GM19043 (cell line): ENCODE results near the gene DHX8.
"Not testable (repeated sequence)": the region's sequence is repeated elsewhere in the genome, so short reads cannot be mapped to it uniquely, and the experiment has no call there.

Experiments used
- ATAC-seq: cut with Tn5 transposase; IDR thresholded peaks from one replicate; pipeline ENCODE4 v1.9.1; 2021; ENCODE audit warnings: low read depth; ENCODE audit not compliant: unreplicated experiment

DHX8 gene

GRCh38 chr17:43459878-43460277 lies 23.9 kb upstream of the DHX8 start:
- ATAC-seq, result not testable (repeated sequence)

GRCh38 chr17:43461185-43461584 lies 22.6 kb upstream of the DHX8 start:
- ATAC-seq, result no peak

- ATAC-seq, result not testable (repeated sequence)
Observed at GRCh38 chr17:43462569-43462968, 21.2 kb upstream of the DHX8 start.

GRCh38 chr17:43463241-43463640 lies 20.5 kb upstream of the DHX8 start:
- ATAC-seq, result no peak

GRCh38 chr17:43464046-43464445 lies 19.7 kb upstream of the DHX8 start:
- no peak for ATAC-seq

GRCh38 chr17:43465049-43465448 lies 18.7 kb upstream of the DHX8 start:
- ATAC-seq, result no peak

GRCh38 chr17:43467981-43468581 lies 15.7 kb upstream of the DHX8 start:
- ATAC-seq, result no peak

GRCh38 chr17:43468691-43469139 lies 15.1 kb upstream of the DHX8 start:
- ATAC-seq, result no peak

- no peak for ATAC-seq
Observed at GRCh38 chr17:43469145-43469544, 14.6 kb upstream of the DHX8 start.

GRCh38 chr17:43471585-43472160 lies 12.1 kb upstream of the DHX8 start:
- ATAC-seq, result no peak

- no peak for ATAC-seq
Observed at GRCh38 chr17:43475494-43476089, 8.2 kb upstream of the DHX8 start.

GRCh38 chr17:43476306-43476705 lies 7.5 kb upstream of the DHX8 start:
- ATAC-seq, result not testable (repeated sequence)

- ATAC-seq, result no peak
Observed at GRCh38 chr17:43477832-43478634, 5.7 kb upstream of the DHX8 start.

- ATAC-seq, result no peak
Observed at GRCh38 chr17:43479948-43480347, 3.8 kb upstream of the DHX8 start.

GRCh38 chr17:43482103-43483012 lies 1.4 kb upstream of the DHX8 start:
- no peak for ATAC-seq

- no peak for ATAC-seq
Observed at GRCh38 chr17:43490621-43491020, 6.8 kb downstream of the DHX8 start.

- not testable (repeated sequence) for ATAC-seq
Observed at GRCh38 chr17:43509440-43509839, 25.7 kb downstream of the DHX8 start.

- not testable (repeated sequence) for ATAC-seq
Observed at GRCh38 chr17:43511199-43511598, 27.4 kb downstream of the DHX8 start.

GRCh38 chr17:43515656-43516055 lies 31.9 kb downstream of the DHX8 start:
- ATAC-seq, result no peak

GRCh38 chr17:43517161-43517560 lies 33.4 kb downstream of the DHX8 start:
- no peak for ATAC-seq
